Activated T-helper 9 cell treated with anti-CD3 and anti-CD28 coated beads, Interleukin-2, amount 50 U/mL, for 16 hours (primary cell): ENCODE measurements around the gene ZNF579.
A peak's percentile ranks its signal among the peaks of the same experiment; 100 is the strongest.

Source experiments
- DNase-seq: peaks from one replicate; pipeline ENCODE4 v3.0.0-alpha.2; 2020; ENCODE audit warnings: low read depth

ZNF579 gene

GRCh38 chr19:55611983-55612645, 31.5 kb upstream of the ZNF579 start:
- DNase-seq: no peak

DNA sequence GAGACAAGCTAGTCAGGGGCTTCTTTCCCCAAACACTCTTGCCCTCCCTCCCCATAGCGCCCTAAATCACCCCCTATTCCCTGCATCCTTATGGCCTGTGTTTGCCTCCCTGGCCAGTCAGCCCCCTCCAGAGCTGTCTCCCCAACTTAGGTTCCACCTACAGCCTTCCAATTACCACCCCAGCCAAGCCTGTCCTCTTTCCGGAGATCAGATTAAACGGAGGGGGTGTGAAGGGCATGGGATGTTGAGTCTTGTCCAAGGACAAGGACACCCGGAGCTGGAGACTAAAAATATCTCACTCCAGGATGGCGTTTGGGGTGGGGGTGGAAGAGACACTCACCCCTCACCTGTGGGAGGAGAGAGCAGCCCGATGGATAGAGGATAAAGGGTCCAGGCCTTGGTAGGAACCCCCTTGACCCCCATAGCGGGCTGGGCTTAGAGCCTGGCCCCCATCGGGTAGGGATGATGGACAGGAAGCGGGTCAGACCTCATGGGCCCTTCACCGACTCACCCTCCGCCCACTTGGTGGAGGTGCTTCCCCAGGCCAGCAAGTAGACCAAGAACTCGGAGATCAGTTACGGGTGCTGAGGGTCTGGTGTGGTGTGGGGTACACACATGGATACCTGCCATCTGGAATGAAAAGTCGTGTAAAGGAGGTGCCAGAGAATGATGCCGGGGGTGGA, 30.8 kb upstream of the ZNF579 start:
- DNase-seq: no peak

GRCh38 chr19:55609326-55609725, 28.7 kb upstream of the ZNF579 start:
- no peak for DNase-seq

DNA sequence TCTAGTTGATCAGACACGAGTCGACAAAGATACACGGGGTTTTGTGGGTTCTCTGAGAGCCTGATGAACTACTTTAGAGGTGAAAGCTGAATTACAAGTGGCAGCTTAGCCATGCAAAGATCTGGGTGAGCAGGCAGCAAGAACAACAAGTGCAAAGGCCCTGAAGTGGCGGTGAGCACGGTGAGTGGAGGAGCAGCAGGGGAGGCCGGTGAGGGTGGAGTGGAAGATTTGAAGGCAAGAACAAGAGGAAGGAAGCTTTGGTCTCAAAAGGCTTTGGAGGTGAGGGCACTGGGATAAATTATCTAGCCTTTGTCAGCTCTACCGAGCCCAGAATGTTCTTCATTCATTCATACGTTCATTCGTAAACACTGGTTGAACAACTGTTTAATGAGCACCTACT, 26.2 kb upstream of the ZNF579 start:
- no peak for DNase-seq

DNA sequence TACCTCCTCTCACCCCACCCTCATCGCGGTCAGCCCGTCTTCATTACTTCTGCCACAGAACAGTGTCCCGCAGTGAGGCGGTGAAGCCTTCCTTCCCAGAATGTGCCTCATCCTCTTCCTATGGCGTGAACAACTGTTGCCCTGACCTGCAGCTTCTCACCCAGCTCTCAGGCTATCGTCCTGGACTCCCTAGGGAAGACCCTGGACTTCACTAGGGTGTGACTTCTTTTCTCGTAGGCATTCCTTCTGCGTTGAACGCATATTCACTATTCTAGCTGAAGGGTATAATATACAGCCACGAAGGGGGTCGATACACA, 25.8 kb upstream of the ZNF579 start:
- no peak for DNase-seq

GRCh38 chr19:55605637-55606470, 25.2 kb upstream of the ZNF579 start, which contains the start of gene ZNF865:
Gene ZNF865, plus strand, starts transcription at chr19:55605647. Its CDS starts 7,972 bp downstream, at chr19:55613619.
- DNase-seq: peak; percentile 61

DNA sequence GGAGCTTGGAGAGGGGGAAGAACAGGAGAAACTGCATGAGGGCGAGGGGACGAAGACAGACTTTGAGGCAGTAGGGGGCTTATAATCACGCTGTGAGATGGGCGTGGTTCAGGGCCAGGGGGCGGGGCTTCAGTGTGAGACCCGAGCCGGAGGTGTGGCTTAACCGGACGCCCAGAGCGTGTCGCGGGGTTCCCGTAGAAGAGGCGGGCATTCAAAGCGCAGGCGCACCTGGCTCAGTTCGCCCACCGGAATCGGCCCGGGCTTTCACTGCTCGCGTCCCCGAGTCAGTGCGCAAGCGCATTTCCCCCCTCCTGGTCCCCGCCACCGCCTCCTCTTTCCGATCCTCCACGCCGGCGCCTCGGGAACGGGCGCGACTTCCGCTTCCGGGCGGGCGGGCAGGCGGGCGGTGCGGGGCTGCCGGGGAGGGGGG, 24.6 kb upstream of the ZNF579 start:
- DNase-seq: peak; percentile 98

DNA sequence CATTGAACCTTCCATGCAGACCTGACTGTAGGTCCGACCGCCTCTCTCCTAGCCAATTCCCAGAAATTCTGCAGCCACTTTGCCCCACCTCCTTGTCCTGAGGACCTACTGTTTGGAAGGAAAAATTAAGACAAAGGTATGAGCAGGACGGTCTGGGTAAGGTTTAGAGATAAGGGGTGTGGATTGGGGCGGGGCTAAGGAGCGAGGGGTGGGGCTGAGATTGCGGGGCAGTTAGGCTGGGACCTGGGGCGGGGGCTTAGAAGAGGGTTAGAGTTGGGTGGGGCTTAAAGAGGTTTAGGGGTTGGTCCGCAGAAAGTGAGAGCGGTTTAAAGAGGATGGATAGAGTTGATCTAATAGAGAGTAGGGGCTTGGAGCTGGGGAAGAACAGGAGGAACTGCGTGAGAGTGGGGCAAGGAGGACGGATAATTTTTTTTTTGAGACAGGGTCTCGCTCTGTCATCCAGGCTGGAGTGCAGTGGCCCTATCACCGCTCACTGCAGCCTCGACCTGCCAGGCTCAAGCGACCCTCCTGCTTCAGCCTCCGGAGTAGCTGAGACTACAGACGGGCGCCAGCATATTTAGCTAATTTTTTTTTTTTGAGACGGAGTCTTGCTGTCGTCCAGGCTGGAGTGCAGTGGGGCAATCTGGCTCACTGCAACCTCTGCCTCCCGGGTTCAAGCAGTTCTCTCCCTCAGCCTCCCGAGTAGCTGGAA, 23.1 kb upstream of the ZNF579 start:
- DNase-seq: no peak

DNA sequence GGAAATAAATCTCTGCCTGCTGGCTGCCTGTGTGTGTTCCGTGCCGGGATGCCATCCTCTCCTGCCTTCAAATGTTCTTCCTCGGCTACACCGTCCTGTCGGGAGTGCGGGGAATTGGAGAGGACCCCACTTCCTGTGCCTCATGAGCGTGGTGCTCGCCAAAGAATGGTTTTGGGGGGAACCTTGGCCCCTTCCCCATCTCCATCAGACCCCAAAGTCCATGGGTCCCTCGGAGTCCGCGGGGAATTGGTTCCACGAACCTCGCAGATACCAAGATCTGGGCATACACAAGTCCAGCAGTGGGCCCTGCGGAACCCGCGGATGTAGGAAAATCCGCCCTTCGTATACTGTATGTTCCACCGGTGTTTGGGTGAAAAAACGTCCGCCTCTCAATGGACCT, 22.5 kb upstream of the ZNF579 start:
- no peak for DNase-seq

- no peak for DNase-seq
Observed at GRCh38 chr19:55602104-55603001, 21.7 kb upstream of the ZNF579 start.

DNA sequence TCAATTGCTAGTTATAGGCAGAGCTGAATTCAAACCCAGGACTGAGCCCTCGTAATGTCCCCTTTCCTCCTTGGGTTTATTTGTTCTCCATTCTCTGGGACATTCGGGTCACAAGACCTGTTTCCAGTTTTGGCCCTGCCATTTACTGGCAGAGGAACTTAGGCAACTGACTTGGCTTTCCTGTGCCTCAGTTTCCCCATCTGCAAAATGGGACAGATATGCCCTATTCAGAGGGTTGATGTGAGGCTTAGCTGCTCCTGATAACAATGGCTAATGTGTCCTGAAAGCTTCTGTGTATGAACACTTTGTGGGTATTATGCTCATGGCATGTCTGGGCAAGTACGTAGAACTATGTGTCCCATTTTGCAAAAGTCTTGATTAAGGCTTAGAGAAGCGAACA, 20.4 kb upstream of the ZNF579 start:
- DNase-seq: no peak

GRCh38 chr19:55600662-55601028, 20.0 kb upstream of the ZNF579 start:
- no peak for DNase-seq

GRCh38 chr19:55599842-55600661, 19.4 kb upstream of the ZNF579 start, which contains the start of gene ZNF524:
Gene ZNF524, plus strand, starts transcription at chr19:55600288. Its CDS starts 1,825 bp downstream, at chr19:55602113.
- peak; percentile 74 for DNase-seq

DNA sequence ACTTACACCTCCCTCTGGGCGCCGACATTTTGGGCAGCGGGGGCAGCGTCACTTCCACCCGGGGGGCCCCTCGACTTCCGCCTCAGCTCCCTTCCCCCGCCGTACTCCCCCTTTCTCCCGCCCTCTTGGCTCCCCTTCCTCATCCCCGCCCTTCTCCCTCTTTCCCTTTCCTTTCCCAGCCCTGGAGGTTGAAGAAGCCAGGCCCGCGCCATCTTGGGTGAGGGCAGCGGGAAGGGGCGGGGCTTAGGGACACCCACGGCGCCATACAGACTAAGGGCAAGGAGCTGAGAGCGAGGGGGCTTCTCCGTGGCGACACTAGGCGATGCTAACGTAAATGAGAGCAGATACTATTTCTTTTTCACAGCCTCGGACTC, 18.8 kb upstream of the ZNF579 start, which contains the start of gene FIZ1:
TSS of gene FIZ1 (minus strand) at position 50 of the 374 bp plus-strand sequence. CDS start 1,652 bp downstream, outside the sequence.
- DNase-seq: peak; percentile 94

- DNase-seq: peak; percentile 85
Observed at GRCh38 chr19:55598719-55599467, 18.2 kb upstream of the ZNF579 start.

GRCh38 chr19:55598034-55598433, 17.4 kb upstream of the ZNF579 start:
- no peak for DNase-seq

GRCh38 chr19:55597501-55597921, 16.9 kb upstream of the ZNF579 start:
- no peak for DNase-seq

DNA sequence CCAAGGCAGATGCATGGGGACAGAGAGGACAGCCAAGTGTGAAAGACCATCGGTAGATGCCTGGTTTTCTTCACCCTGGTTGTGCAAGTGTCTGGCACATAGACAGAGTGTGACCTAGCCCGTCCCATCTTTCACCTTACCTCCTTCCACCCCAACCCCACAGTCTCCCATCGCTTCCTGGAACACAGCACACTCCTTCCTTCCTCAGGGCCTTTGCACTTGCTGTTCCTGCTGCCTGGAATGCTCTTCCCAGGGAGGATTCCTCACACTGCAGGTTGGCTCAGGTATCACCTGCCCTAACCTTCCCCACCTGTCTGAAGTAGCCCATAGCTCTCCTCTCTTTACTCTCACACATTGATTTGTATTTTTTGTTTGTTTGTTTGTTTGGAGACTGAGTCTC, 15.7 kb upstream of the ZNF579 start:
- DNase-seq: no peak

DNA sequence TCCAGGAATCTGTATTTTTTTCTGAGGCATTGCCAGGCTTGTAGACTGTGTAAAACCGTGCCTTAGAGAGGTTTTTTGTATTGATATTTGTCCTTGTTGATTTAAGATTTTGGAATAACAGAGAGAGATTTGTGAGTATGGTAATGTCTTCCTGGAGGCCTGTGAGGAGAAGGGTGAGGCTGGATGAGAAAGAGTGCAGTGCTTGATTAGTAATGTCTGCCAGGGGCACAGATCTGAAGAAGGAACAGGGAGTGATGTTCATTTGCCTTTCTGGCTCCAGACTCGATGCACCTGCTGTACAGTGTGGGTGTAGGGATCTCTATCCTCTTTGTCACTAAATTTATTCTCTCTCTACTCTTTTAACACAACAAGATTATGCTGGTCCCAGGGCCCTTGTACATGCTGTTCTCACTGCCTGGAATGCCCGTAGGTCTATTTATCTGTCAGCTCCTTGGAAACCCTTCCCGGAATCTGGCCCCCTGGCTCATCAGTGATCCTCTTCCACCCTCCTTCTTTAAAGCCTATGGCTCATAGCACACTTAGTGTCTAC, 14.4 kb upstream of the ZNF579 start:
- DNase-seq: no peak
